Endothelial cell (in vitro differentiated cells): ENCODE results near the gene STH. TPM values are rescaled to one million over a fixed set of nuclear protein-coding genes. Genes with fewer than 3 reads are reported as not detected.

ENCODE experiments used
- DNase-seq: peaks from one replicate; pipeline ENCODE4 v3.0.0; 2021; ENCODE audit warnings: low spot score
- H3K27ac Mint-ChIP-seq: one replicate; pipeline ENCODE4 v1.8.0; 2021; ENCODE audit warnings: mixed read lengths, inconsistent platforms; ENCODE audit not compliant: unreplicated experiment
- H3K27me3 Mint-ChIP-seq: one replicate; pipeline ENCODE4 v1.8.0; 2021; ENCODE audit warnings: mild to moderate bottlenecking, moderate library complexity, mixed read lengths, inconsistent platforms; ENCODE audit not compliant: unreplicated experiment
- H3K36me3 Mint-ChIP-seq: one replicate; pipeline ENCODE4 v1.8.0; 2021; ENCODE audit warnings: mild to moderate bottlenecking, low read depth, mixed read lengths, inconsistent platforms; ENCODE audit not compliant: unreplicated experiment
- H3K4me1 Mint-ChIP-seq: one replicate; pipeline ENCODE4 v1.8.0; 2021; ENCODE audit warnings: mild to moderate bottlenecking, mixed read lengths, inconsistent platforms; ENCODE audit not compliant: unreplicated experiment
- H3K4me3 Mint-ChIP-seq: one replicate; pipeline ENCODE4 v1.8.0; 2021; ENCODE audit warnings: mild to moderate bottlenecking, mixed read lengths, inconsistent platforms; ENCODE audit not compliant: unreplicated experiment
- H3K9me3 Mint-ChIP-seq: one replicate; pipeline ENCODE4 v1.8.0; 2021; ENCODE audit warnings: mixed read lengths, inconsistent platforms; ENCODE audit not compliant: unreplicated experiment
- CTCF ChIP-seq: fragments of 200-600 bp; sonication (generic); IDR thresholded peaks from one replicate; pipeline ENCODE4 v1.5.0; 2021; ENCODE audit warnings: antibody characterized with exemption; ENCODE audit not compliant: unreplicated experiment
- total RNA-seq: library from RNA; stranded (reverse); fragmentation: NEBNext Ultra II Directional; extraction: Animal tissue kit (Norgen Biotek cat#: 25700); gene quantifications from one replicate; pipeline ENCODE4 v1.2.1, GENCODE V29; 2021; ENCODE audit not compliant: unreplicated experiment

Gene STH
- total RNA-seq, 1 donor from 2014 or later, result not detected

GRCh38 chr17:45990886-45991285, 8.2 kb upstream of the STH start:
- H3K9me3 Mint-ChIP-seq, result no peaks in the 10 kb centered on the region
- no peak for DNase-seq
- H3K4me1 Mint-ChIP-seq, result no peaks in the 10 kb centered on the region

GRCh38 chr17:45991341-45991740, 7.7 kb upstream of the STH start:
- no peak for DNase-seq
- Mint-ChIP-seq H3K9me3 (no peaks in the 10 kb centered on the region), H3K27me3 (peaks cover 1% of the 10 kb centered on the region), H3K4me3 (no peak overlapping the region), H3K36me3 (peaks cover 3% of the 10 kb centered on the region), H3K4me1 (no peaks in the 10 kb centered on the region), H3K27ac (no peak overlapping the region)
- no peak for TF ChIP-seq CTCF

More at GRCh38 chr17:45990886-45991285, 8.2 kb upstream of the STH start:
- TF ChIP-seq CTCF, result no peak
- Mint-ChIP-seq H3K27me3 (peaks cover 1% of the 10 kb centered on the region), H3K4me3 (no peak overlapping the region), H3K36me3 (peaks cover 3% of the 10 kb centered on the region), H3K27ac (no peak overlapping the region)

- no peak for DNase-seq
- Mint-ChIP-seq H3K4me3 (no peak overlapping the region), H3K27me3 (peaks cover 1% of the 10 kb centered on the region), H3K9me3 (no peaks in the 10 kb centered on the region), H3K36me3 (peaks cover 3% of the 10 kb centered on the region), H3K4me1 (no peaks in the 10 kb centered on the region), H3K27ac (no peak overlapping the region)
- TF ChIP-seq CTCF, result no peak
Measured at GRCh38 chr17:45992175-45992574, 6.9 kb upstream of the STH start.

- Mint-ChIP-seq H3K4me3 (no peak overlapping the region), H3K9me3 (no peaks in the 10 kb centered on the region), H3K4me1 (no peaks in the 10 kb centered on the region), H3K36me3 (peaks cover 3% of the 10 kb centered on the region), H3K27ac (no peak overlapping the region), H3K27me3 (peaks cover 1% of the 10 kb centered on the region)
- no peak for TF ChIP-seq CTCF
- no peak for DNase-seq
Measured at GRCh38 chr17:45992904-45993303, 6.1 kb upstream of the STH start.

- no peak for DNase-seq
- Mint-ChIP-seq H3K4me1 (no peaks in the 10 kb centered on the region), H3K36me3 (peaks cover 3% of the 10 kb centered on the region), H3K27ac (no peak overlapping the region), H3K27me3 (peaks cover 1% of the 10 kb centered on the region), H3K9me3 (no peaks in the 10 kb centered on the region), H3K4me3 (no peak overlapping the region)
- TF ChIP-seq CTCF, result no peak
Measured at GRCh38 chr17:45993962-45994627, 5.0 kb upstream of the STH start.
